HG02623 (cell line): Measurements from ENCODE around the gene LSM10.

ENCODE experiments used
- ATAC-seq: cut with Tn5 transposase; IDR thresholded peaks from one replicate; pipeline ENCODE4 v1.9.1; 2021; ENCODE audit warnings: moderate library complexity; ENCODE audit not compliant: unreplicated experiment

LSM10 gene

GRCh38 chr1:36354486-36354885 is 43.2 kb downstream of the LSM10 start:
- no peak for ATAC-seq

DNA sequence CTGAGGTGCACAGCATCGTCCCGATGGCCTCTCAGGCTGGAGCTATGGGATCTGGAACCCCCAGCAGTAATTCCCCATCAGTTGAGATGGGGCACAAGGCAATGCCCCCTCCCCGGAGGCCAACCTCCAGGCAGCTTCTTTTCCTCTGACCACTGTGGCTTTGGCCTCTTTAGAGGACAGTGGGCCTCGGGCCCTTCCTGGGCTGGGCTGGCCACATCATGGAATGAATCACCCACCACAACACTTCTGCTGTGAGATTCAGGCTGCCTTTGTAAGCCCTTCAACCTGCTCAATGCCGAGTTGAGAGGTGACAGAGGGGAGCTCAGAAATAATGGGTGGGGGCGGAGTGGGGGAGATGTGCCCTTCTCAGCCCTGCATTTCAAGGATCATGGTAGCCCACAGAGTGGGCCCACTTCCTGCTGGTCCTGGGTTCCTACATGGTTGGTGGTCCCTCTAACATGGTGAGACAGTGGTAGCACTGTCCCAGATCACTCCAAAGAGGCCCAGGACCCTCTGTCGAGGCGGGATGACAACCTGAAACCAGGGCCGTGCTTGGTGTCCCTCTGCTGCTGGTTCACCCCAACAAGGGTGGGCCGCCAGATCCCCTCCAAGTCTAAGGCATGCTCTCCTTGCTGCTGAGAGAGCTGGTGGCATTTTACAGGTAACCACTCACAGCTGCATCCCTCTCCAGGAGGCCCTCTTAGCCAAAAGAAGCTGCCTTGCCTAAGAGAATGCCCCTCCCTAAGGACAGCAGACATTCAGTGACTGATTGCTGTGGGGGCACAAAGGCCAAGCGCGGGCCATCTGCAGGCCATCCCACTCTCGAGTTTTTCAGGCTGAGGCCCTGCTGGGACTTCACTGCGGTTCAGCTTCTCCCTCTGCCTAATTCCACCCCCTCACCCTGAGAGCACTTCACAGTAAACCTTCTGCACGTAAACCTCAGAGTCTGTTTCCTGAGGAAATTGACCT is 44.5 kb downstream of the LSM10 start:
- ATAC-seq = no peak

DNA sequence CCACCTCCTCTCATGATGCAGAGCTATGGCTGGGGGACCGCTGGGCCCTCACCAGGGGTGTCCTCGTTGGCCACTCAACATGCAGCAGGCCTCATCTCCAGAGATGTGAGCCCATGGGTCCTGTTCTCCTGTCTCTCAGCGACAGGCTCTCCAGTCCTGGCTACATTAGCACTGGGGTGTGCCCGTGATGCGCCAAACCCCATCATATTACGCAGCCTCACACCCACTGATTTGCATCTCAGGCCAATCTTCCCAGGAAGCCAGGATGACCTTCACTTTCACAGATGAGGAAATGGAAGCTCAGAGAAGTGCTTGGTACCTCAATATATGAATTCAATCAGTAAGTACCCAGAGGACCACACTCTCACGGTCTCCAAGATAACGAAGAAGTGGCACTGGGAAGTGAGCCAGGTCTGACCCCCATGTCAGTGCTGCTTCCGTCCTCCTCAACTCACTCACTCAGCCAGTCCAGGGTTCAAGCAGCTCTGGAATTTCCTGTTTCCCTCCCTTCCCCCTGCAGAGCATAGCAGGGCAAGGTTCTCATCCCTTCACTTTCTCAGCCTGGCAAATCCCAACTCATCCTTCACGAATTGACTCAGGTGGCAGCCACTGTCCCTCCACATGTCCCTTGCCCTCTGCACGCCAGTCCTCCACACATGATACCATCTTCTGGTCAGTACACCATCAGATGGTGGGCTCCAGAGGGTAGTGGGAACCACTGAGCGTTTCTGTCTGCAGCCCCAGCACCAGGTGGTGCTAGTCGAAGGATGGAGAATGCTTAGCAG is 45.4 kb downstream of the LSM10 start:
- ATAC-seq = no peak

DNA sequence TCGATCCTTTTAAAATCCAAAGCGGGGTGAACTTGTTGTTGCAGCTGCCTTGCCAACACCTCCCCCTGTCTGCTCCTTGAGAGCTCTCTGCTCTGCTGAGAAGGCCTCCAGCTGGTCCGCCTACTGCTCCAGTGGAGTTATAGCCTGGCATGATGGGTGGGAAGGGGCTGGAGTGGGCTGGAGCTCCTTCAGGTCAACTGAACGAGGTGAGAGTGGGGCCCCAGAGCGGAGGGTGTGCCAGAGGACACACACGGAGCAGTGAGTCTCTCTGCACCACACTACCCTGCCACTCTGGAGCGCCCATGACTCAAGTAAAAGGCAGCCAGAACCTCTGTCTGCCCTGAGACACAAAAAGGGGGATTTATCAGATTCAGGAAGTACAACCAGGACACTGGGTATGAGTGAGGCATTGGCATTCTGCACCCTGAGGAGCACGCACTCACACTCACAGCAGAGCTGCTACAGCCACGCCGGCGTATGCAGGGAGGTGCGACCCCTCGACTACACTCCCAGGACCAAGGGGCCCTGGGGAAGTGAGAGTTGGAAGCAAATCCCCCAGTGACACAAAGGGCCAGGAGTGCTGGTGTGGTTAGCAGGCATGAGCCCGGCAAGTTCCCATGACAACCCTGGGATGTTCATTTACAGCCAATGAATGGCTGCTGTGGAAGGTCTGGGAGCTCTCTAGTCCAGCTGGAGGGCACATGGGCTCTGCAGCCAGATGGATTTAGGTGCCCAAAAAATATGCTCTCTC is 46.3 kb downstream of the LSM10 start:
- ATAC-seq = no peak

- no peak for ATAC-seq
Measured at GRCh38 chr1:36350659-36351226, 47.0 kb downstream of the LSM10 start.

- ATAC-seq = no peak
Measured at GRCh38 chr1:36349839-36350238, 47.9 kb downstream of the LSM10 start.

- no peak for ATAC-seq
Measured at GRCh38 chr1:36349241-36349671, 48.5 kb downstream of the LSM10 start.

DNA sequence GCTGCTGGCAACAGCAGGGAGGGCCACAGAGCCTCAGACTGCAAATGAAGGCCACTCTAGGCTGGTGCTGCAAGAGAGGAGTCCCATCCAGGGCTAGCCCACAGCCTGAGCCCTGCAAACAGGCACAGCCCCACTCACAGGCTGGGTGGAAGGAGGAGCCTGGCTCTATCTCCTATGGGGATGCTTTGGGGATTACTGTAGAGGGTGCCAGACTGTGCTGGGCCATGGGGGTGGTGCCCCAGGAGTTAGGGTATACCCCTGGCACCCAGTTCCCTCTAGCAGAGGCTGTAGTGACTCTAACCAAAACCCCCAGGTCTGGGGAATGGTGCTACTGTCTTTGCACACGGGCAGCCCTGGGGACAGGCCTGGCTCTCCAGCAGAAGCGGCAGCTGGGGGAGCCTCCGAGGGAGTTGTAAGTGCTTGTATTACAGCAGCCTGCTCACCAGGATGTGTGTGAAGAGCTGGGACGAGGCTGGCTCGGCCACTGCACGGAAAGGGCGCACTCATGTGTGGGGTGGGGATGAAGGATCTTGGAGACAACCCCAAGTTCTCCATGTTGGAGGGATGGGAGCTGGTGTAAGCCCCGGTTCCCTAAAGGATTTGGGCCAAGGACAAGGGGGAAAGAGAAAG is 50.9 kb downstream of the LSM10 start:
- no peak for ATAC-seq

DNA sequence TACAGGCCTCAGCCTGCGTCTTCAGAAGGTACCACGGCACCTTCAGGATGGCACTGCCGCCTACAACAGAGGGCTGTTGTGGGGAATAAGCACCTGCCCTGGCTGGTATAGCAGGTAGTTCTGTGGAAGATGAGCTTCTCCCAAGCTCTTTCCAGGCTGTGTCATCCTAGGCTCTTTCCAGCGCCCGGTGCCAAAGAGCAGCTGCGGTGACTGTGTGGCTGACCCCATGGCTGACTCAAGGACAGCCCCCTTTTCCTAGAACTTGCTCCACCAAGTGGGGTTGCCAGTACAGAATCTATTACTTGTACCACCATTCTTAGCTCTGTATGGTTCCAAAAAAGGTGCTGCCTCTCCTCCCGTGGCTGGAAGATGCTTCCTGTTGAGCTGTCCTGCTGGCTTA is 52.4 kb downstream of the LSM10 start:
- no peak for ATAC-seq

DNA sequence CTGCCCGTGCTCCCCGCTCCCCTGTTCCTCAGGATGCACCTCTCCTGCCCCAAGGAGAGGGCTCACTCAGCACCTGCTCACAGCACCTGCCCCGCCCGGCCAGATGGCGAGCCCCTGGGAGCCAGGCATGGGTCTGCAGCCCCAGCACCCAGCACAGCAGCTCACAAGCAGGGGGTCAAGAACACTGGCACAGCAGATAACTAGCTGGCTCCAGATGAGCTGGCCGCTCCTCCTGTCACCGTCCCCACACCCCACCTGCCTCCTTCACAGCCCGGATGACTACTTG is 53.4 kb downstream of the LSM10 start:
- ATAC-seq = no peak

DNA sequence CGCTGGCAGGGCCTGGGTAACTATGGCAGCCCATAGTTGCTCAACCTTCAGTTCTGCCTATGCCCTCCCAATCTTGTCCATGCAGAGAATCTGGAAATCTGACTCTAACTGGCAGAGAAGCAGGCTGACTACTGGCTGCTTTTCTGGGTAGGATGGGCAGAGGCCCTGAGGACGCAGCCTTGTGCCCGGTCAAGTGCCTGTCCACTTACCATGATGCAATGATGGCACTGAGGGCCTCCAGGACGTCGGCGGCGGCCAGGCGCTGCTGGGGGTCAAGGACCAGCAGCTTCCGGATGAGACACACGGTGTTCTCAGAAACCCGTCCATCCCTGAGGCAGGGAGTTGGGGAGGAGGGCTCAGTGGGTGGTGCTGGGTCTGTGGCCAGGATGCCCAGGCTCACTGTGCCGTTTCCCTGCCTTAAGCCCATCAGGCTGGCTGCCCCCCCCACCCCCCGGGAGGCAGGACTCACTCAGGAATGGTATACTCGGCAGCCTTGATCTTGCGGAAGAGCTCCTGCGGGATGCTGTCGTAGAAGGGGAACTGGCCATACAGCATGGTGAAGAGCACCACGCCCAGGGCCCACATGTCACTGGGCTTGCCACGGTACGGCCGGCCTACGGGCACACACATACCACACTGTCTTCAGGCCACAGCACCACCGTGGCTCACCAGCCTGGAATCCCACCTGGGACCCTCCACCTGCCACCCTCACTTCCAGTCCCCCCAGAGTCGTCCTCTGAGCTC is 53.9 kb downstream of the LSM10 start:
- no peak for ATAC-seq
